Left renal pelvis (tissue), 4 donors: ENCODE measurements around the gene PLAU. TPM values are rescaled to one million over a fixed set of nuclear protein-coding genes. Genes with fewer than 3 reads are reported as not detected.

Experiments used
- polyA plus RNA-seq, 4 donors: library from polyadenylated mRNA; unstranded; fragments of 120-200 nt; gene quantifications; one replicate each; pipeline ENCODE4 v1.2.1, GENCODE V29; 2013; ENCODE audit not compliant: insufficient read length in 4 of 4

The PLAU gene
- polyA plus RNA-seq, 4 donors, result 10.7 to 29.5 (median 21.5) TPM

Other genes starting within 250 kb of the PLAU start
- gene AGAP5, start 213.0 kb upstream of the PLAU start, polyA plus RNA-seq, result 10 to 100 TPM in 3 of 4 donors, 1 to 10 TPM in 1; 4.8 to 32.9 (median 12.8) TPM
- 10 to 100 TPM; 54.4 to 70.3 (median 66.7) TPM for gene SEC24C, start 166.8 kb upstream of the PLAU start, polyA plus RNA-seq
- 10 to 100 TPM; 31.6 to 54.2 (median 48.5) TPM for gene CHCHD1, start 129.1 kb upstream of the PLAU start, polyA plus RNA-seq
- gene ZSWIM8, start 125.5 kb upstream of the PLAU start, polyA plus RNA-seq, result 100 to 1,000 TPM in 2 of 4 donors, 10 to 100 TPM in 2; 88.4 to 128 (median 102) TPM
- gene NDST2, start 99.5 kb upstream of the PLAU start, polyA plus RNA-seq, result 10 to 100 TPM; 24.1 to 37.1 (median 31.9) TPM
- 10 to 100 TPM; 20.0 to 32.1 (median 22.8) TPM for gene CAMK2G, start 36.6 kb upstream of the PLAU start, polyA plus RNA-seq
- 100 to 1,000 TPM; 120 to 147 (median 129) TPM for gene VCL, start 87.0 kb downstream of the PLAU start, polyA plus RNA-seq
- 10 to 100 TPM; 48.8 to 65.3 (median 59.9) TPM for gene AP3M1, start 239.7 kb downstream of the PLAU start, polyA plus RNA-seq
- 10 to 100 TPM; 21.9 to 38.2 (median 30.0) TPM for gene ADK, start 240.1 kb downstream of the PLAU start, polyA plus RNA-seq